NCI-H1694 treated with DMSO at 0.1 percent for 48 hours (cell line): Measurements from ENCODE around the gene IDH2.
"Not testable (repeated sequence)": the region's sequence is repeated elsewhere in the genome, so short reads cannot be mapped to it uniquely, and the experiment has no call there.

Source experiments
- DNase-seq: peaks from one replicate; lab custom pipeline; 2025; lab: John Stamatoyannopoulos, UW

Gene IDH2

DNA sequence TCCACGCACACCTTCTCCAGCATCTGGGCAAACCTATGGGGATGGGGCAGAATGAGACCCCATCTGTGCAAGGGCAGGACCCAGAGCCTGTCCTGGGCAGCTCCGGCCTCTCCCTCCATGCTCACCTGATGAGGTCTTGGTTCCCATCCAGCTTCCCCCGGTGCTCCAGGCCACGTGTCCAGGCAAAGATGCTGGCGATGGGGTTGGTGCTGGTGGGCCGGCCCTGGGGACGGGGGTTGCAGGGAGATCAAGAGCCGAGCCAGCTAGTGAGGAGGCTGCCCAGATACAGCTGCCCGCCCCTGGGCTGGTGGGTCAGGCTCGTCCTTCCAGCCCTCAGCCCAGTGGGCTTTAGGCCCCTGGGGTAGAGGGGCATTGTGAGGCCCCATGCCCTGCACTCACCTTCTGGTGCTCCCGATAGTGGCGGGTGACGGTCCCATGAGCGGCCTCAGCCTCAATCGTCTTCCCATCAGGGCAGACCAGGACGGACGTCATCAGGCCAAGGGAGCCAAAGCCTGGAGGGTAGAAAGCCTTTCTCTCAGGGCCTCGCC lies 17.3 kb downstream of the IDH2 start:
- DNase-seq: no peak

DNA sequence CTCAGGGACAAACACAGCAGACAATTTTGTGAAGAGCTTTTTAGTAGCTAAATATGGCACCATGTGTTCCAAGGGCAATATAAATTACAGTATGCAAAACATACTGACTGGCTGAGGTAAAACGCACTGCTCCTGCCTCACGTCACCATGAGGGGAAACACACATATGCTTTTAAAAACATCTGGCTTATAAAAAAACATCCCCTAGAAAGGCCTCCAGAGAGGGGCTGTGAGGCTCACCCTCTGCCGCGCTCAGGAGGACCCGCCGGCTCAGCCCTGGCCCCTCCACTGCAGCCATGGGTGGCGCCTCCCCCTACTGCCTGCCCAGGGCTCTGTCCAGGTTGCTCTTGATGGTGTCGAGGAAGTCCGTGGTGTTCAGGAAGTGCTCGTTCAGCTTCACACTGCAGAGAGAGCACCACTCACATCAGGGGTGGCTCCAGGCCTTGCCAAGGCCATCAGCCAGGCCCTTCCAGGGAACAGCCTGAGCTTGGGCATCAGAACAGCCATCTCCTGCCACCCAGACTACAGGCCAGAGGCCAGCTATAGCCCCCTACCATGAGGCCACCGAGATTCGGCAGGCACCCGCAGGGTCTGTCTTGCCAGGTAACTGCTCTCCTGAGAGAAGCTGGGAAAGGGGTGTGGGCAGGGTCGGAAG lies 18.2 kb downstream of the IDH2 start:
- DNase-seq: no peak

DNA sequence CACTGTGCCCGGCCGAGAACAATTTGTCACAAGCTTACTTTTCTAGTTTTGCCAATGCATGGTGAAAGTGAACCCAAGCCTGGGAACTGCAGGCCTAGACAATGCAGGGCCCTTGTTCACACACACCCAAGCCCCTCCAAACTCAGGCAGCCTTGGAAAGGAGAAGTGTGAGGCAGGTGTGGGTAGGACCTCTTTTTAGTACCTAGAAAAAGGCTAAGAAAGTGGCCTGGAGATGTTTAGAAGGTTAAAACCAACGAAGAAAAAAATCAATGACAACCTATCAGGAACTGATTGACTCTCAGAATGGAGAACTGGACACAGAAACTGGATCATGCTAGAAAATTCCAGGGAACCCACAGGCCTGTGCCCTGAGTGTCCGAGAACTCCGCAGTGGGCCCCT lies 18.8 kb downstream of the IDH2 start:
- DNase-seq: no peak

DNA sequence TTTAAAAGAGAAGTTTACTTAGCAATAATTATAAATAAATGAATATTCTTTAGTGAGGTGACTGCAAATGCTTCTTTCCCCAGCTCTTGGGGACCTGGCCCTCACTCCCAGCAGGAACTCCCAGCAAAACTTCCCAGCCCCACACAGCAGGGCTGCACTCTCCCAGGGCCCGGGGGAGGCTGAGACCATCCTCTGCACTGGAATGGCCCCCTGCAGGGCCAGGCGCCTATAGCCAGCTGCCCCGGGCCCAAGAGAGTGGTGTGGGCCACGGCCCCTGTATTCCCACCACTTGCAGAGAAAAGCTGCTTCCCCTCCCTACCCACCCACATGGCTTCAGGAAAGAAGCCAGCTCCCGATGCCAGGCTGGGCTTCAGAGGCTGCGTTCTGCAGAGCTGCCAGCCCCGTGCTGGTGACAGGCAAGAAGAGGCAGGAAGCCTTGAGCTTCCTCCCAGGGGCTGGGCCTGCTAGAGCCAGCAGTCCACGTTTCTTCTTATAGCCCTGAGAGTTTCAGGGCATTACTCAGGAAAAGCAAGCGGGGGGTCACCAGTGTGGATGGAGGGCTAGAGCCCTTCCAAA lies 20.0 kb downstream of the IDH2 start:
- DNase-seq: no peak

DNA sequence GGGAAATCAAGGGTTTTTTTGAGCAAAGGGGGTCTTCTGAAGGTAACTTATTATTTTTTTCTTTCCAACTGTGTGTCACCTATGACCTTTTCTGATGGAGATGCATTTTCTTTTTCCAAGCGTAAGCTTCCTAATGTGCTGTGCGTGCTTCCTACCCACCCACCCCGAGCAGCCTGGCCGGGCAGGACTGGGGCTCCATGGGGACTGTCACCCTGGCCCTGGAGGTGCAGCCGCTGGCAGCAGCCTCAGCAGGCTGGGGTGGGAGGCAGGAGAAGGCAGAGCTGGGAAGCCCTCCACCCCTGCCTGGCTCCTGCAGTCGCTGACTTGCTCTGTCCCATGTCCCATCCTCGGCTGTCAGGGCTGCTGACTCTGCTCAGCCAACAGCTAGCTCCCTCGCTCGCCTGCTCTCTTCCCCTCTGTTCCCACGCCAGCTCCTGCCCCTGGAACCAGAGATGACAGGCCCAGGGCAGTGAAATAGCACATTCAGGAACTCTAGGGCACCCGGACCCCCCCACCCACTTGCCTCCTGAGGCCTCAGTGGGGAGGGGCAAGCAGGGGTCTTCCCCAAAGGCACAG lies 21.4 kb downstream of the IDH2 start:
- no peak for DNase-seq

DNA sequence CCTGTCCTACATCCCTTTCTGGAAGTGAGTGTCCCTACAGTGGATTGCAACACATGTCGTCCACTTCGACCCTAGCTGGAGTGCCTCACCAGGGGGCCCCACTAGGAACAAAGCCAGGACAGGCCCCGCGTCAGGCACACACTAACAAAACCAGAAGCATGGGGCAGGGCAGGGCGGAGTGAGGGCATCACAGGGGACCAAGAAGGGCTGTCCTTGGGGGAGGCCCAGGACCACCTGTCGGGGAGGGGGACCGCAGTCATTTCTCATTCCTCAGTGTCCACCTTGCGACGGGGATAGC lies 21.9 kb downstream of the IDH2 start:
- no peak for DNase-seq

DNA sequence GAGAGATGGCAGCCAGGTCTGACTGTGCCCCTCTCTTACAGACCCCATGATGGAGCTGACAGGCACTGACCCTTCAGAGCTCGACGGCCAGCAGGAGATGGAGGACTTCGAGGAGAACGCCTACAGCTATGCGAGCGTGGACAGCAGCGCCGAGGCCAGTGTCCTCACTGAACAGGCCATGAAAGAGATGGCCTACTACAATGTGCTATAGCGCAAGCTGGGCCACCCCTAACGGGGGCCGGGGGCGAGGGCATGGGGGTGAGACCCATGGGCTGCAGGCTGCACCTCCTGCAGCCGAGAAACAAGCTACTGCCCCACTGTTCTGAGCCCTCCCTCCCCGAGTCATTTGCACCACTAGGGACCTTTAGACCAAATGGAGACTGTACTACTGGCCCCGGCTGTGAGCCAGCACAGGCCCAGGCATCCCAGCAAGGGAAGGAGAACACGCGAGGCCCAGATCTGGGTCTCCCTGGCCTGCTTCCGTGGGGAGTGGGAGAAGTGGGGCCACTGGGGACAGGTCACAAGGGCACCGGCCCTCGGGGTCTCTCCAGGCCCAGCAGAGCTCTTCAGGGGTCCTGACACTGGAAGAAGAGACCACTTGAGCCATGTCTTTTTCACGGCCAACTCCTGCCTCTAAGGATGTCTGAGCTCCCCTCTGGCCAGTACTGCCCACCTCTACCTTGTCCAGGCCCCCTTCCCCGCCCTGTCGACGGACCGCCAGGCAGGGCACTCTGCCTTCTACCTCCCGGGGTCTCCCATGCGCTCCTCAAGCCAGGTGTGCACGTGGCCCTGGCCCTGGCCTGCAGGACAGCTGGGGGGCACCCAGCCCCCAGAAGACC lies 22.4 kb downstream of the IDH2 start:
- no peak for DNase-seq

DNA sequence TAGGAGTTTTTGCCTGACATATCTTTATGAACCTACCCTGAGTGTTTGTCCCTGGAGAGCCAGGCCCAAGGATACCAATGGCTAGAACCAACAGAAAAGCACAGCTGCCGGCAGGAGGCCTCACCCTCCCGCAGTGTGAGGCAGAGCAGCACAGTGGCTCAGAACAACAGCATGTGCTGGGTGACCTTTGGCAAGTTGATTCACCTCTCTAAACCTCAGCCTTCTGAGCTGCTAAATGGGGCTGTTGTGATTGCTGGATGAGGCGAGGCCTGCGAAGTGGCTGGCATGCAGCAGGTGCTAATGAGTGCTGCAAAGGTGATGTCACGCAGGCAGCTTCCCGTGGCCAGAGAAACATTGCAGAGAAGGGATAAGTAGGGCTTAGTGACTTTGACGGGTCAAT lies 23.3 kb downstream of the IDH2 start:
- DNase-seq: no peak

DNA sequence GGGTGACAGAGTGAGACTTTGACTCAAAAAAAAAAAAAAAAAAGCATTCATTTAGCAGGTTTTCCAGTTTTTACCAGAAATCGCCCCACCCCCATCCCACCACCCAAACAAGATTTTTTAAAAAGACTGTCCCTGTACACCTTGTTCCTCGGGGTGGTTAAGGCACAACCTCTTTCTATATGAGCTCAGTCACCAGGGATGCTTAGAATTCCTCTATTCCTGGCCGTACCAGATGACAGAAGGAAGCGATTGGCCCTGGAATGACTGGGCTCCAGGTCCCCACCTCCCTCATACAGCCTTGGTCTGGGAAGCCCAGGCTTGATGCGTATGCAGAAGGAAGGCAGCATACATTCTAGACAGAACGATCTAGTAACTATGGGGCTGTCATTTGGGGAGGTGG lies 25.6 kb downstream of the IDH2 start:
- no peak for DNase-seq

DNA sequence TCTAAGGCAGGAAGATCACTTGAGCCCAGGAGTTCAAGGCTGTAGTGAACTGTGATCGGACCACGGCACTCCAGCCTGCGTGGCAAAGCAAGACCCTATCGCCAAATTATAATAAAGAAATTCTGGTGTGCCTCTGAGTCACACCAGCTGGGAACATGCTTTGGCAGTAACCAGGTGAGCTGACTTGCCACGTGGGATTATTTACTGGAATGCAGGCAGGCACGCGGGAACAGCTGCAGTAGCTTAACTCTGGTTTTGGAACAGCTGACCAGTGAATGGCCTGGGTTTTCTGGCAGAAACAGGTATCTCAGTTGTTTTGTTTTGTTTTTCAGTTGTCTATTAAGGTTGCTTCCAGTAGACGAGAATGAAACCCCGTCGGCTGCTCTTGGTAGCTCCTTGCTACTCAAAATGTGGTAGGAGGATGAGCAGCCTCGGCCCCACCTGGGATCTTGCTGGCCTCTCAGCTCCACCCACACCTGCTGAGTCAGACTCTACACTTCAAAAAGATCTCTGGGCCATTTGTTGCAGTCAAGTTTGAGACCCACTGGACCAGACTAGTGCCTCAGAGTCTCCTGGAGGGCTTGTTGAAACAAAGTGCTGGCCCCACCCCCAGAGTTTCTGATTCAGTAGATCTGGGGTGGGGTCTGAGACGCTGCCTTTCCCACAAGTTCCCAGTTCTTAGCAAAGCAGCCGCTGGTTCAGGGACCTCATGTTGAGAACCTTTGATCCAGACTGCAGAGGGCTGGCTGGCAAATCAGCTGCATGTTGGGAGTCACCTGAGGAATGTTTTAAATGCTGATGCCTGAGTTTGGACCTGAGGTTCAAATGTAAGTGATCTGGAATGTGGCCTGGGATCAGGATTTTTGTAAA lies 26.6 kb downstream of the IDH2 start:
- DNase-seq: no peak

DNA sequence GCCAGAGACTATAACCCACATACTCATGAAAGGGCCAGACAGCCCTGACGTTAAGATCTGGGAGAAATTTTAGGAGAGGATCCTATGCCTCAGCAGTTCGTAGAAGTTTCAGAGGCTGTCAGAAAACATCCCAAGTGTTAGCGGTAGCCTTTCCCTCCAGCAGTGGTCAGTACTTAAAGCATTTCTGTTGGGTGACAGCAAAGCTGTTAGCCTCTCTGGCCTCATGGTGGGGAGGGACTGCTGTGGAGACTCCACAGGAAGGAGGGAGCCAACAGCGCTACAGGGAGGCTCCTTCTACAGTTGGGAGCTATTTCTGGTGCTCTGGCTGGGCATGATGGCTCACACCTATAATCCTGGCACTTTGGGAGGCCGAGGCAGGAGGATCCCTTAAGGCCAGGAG lies 27.4 kb downstream of the IDH2 start:
- no peak for DNase-seq

DNA sequence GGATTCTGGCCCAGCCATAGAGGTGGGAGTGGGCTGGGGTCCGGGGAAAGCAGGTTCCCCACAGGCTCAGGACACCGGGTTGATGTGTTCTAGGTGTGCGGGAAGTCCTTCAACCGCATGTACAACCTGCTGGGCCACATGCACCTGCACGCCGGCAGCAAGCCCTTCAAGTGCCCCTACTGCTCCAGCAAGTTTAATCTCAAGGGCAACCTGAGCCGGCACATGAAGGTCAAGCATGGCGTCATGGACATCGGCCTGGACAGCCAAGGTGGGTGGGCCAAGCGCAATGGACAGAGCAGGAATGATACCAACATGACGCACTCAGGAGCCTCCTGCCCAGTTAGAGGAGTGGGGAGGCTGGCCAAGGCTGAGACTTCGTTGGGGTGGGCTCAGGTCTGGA lies 28.2 kb downstream of the IDH2 start:
- no peak for DNase-seq

DNA sequence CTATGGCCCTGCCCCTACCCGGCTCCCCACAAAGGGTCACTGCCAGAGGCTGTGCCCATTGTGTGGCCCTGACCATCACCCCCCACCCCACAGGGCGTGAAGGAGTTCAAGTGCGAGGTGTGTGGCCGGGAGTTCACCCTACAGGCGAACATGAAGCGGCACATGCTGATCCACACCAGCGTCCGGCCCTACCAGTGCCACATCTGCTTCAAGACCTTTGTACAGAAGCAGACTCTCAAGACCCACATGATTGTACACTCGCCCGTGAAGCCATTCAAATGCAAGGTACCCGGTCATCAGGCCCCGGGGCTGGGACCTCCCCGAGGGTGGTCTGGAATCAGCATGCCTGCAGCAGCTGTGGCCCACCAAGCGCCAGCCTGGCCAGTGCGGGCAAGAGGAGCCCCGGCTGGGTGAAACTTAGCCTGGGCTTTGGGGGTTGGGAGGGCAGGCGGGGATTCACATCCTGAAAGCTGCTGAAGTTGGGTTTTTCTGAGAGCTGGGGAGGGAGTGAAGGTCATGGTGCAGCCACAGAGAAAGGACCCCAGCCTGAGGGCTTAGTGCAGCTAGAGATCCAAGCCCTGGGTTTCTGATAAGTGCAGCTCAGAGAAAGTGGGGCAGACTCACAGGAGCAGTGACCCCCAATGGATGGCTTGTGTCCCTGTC lies 29.2 kb downstream of the IDH2 start:
- DNase-seq: no peak

DNA sequence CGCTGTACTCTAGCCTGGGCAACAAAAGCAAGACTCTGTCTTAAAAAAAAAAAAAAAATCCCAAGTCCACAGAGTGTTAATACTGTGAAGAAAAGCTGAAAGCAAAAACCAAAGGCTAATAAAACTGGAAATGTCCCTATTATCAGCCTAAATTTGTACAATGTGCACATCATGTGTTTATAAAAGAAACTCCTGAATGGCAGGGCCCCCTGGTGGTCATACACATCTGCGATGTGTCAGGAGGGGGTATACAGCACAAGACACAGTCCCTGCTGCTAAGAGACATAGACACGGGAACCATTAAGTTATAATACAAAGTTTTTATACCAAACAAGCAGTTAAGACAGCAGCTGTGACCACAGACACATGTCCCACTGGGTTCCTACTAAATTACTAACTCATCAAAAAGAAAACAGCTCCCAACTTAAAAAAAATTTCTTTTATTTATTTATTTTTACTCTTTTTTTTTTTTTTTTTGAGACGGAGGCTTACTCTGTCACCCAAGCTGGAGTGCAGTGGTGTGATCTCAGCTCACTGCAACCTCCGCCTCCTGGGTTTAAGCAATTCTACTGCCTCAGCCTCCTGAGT lies 31.0 kb downstream of the IDH2 start:
- DNase-seq: peak; percentile 54

DNA sequence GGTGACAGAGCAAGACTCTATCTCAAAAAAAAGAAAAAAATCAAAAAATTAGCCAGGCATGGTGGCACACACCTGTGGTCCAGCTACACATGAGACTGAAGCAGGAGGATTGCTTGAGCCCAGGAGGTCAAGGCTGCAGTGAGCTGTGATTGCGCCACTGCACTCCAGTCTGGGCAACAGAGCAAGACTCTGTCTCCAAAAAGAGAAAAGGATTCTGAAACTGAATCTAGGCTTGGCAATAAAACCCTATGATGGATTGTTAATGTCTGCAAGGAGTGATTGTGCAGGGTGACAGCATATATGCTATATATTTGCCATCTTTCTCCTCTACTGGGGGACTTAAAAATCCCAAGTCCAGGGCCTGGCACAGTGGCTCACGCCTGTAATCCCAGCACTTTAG lies 31.6 kb downstream of the IDH2 start:
- not testable (repeated sequence) for DNase-seq

DNA sequence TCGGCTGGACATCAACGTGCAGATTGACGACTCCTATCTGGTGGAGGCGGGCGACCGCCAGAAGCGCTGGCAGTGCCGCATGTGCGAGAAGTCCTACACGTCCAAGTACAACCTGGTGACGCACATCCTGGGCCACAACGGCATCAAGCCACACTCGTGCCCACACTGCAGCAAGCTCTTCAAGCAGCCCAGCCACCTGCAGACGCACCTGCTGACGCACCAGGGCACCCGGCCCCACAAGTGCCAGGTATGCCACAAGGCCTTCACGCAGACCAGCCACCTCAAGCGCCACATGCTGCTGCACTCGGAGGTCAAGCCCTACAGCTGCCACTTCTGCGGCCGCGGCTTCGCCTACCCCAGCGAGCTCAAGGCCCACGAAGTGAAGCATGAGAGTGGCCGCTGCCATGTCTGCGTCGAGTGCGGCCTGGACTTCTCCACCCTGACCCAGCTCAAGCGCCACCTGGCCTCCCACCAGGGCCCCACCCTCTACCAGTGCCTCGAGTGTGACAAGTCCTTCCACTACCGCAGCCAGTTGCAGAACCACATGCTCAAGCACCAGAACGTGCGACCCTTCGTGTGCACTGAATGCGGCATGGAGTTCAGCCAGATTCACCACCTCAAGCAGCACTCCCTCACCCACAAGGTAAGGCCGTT lies 34.2 kb downstream of the IDH2 start:
- no peak for DNase-seq

DNA sequence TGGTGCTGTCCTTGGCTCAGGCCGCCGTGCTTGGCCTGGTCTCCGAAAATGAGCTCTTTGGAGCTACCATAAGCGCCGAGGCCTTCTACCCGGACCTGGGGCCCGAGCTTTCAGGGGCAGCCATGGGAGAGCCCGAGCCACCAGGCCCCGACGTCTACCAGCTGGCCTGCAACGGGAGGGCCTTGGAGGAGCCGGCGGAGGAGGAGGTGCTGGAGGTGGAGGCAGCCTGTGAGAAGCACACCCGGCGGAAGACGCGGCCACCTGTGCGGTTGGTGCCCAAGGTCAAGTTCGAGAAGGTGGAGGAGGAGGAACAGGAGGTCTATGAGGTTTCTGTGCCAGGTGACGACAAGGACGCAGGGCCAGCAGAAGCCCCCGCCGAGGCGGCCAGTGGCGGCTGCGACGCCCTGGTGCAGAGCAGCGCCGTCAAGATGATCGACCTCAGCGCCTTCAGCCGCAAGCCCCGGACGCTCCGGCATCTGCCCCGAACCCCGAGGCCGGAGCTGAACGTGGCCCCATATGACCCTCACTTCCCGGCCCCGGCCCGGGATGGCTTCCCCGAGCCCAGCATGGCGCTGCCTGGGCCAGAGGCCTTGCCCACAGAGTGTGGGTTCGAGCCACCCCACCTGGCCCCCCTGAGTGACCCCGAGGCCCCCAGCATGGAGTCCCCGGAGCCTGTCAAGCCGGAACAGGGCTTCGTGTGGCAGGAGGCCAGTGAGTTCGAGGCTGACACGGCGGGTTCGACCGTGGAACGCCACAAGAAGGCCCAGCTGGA lies 34.9 kb downstream of the IDH2 start:
- DNase-seq: no peak

DNA sequence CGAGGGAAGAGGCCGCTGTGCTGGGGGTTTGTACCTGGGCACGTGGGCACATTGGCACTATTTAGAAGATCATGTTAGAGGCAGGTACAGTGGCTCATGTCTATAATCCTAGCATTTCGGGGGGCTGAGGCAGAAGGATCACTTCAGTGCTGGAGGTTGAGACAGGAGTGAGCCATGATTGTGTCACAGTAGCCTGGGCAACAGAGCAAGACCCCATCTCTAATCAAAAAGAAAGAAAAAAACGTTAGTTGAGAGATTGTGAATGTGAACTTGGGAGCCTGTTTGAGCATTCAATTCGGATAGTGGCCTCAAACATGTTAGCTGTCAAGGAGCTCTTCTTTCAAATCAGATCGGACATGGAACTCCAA lies 36.6 kb downstream of the IDH2 start:
- DNase-seq: no peak

DNA sequence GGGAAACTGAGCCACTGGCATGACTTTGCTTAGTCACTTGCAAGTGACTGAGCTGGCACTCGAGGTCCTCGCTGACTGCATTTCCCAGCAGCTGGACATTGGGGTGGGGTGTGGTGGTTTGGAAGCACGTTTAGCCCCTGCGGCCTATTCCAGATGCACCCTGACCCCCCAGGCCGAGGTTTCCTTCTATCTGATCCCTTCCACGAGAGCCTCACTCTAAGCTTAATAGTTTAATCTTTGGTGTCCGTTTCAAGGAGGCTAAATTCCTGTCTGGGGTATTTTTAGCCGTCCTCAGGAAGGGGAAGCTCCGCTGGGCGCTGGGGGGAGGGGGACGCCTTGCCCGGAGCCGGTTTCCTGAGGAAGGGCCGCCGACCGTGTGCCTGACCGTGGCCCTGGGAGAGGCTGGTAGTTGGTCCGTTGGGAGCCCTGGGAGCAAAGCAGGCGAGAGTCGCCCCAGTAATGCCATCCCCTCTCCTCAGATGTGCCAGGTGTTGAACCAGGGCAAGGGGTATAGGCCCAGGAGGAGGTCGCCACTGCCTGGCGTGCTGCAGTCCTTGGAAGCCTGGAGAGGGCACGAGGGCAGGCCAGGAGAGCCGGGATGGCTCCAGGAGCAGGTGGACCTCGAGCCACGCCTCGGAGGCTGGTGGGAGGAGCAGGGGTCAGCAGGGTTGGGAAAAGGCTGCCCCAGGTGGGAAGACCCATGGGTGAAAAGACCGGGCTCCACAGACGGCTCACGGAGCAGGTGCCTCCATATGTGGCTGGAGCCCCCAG lies 37.2 kb downstream of the IDH2 start:
- DNase-seq: no peak
